HCT116 (cell line): ENCODE measurements around the gene AGPAT2. TPM values are rescaled to one million over a fixed set of nuclear protein-coding genes. Genes with fewer than 3 reads are reported as not detected.
A peak's percentile ranks its signal among the peaks of the same experiment; 100 is the strongest.
"Not testable (repeated sequence)": the region's sequence is repeated elsewhere in the genome, so short reads cannot be mapped to it uniquely, and the experiment has no call there.

Experiments used
- ATAC-seq: fragments of 200-7000 bp; cut with Tn5 transposase; 2 replicates; pipeline ENCODE4 v1.9.1; 2020; ENCODE audit warnings: mild to moderate bottlenecking, moderate library complexity
- BruUV-seq: library from RNA; stranded (reverse); fragments of 400-500 nt; replicated peaks from 2 replicates; lab custom pipeline; 2021; lab: Mats Ljungman, UMichigan
- CTCF ChIA-PET: fragments of 300-600 bp; sonication (Branson Sonifier 250); formaldehyde crosslinking; loops from one replicate; lab custom pipeline; 2021; ENCODE audit warnings: antibody characterized with exemption; lab: Charles Lee
- POLR2A ChIA-PET: fragments of 300-600, 350-600 bp; sonication (Branson Sonifier 250); formaldehyde crosslinking; loops from one replicate; lab custom pipeline; 2021; ENCODE audit warnings: antibody characterized with exemption; lab: Charles Lee
- RAD21 ChIA-PET, 2 experiments: fragments of 300-600 bp; sonication (Branson Sonifier 250); formaldehyde crosslinking; loops; one replicate each; lab custom pipeline; 2023; ENCODE audit warnings: low total read pairs in 2 of 2; ENCODE audit not compliant: uncharacterized antibody in 2 of 2, unreplicated experiment in 2 of 2, low non-redundant PET in 1 of 2; lab: Charles Lee
- DNase-seq: peaks from one replicate; pipeline ENCODE4 v3.0.0-alpha.2; 2010; ENCODE audit warnings: low read depth, low spot score
- H2AFZ ChIP-seq: fragments of 200-600 bp; shearing (Covaris generic), sonication (generic); 2 replicates; pipeline ENCODE4 v1.6.1; 2017; ENCODE audit warnings: low read depth, mixed run types, mixed read lengths, antibody characterized with exemption, low read length; ENCODE audit not compliant: poor library complexity, severe bottlenecking
- H3K27ac ChIP-seq: 2 replicates; pipeline ENCODE4 v1.5.1; 2012; ENCODE audit warnings: low read depth, low read length
- H3K27me3 ChIP-seq: fragments of 200-600 bp; sonication (generic); 2 replicates; pipeline ENCODE4 v1.6.1; 2016; ENCODE audit warnings: mixed run types, low read length, mixed read lengths; ENCODE audit not compliant: insufficient read depth
- H3K36me3 ChIP-seq, 2 experiments: fragments of 200-500 bp in 1 of 2; fragments of 200-600 bp in 1 of 2; sonication (Bioruptor generic) in 1 of 2; sonication (generic) in 1 of 2; 2 replicates each; pipeline versions ENCODE4 v1.5.1 to v1.6.1; 2014 to 2016; ENCODE audit warnings: low read length in 2 of 2, inconsistent platforms in 1 of 2, mixed read lengths in 1 of 2, mixed run types in 1 of 2; ENCODE audit not compliant: insufficient read depth in 2 of 2, control insufficient read depth in 1 of 2
- H3K4me1 ChIP-seq, 2 experiments: fragments of 200-600 bp in 1 of 2; sonication (generic) in 1 of 2; 2 replicates each; pipeline versions ENCODE4 v1.5.1 to v1.6.1; 2012 to 2017; ENCODE audit warnings: low read length in 2 of 2, inconsistent platforms in 1 of 2, mild to moderate bottlenecking in 1 of 2, mixed read lengths in 1 of 2, mixed run types in 1 of 2, moderate library complexity in 1 of 2; ENCODE audit not compliant: insufficient read depth in 2 of 2, control insufficient read depth in 1 of 2
- H3K4me2 ChIP-seq: fragments of 200-600 bp; sonication (generic); 2 replicates; pipeline ENCODE4 v1.6.1; 2017; ENCODE audit warnings: mixed run types, low read length, mixed read lengths
- H3K4me3 ChIP-seq, 2 experiments: fragments of 200-600 bp in 1 of 2; sonication (generic) in 1 of 2; replicated peaks in 1 of 2; 2 replicates each; pipeline ENCODE4 v1.5.1; 2011 to 2016; ENCODE audit warnings: low read length in 2 of 2, control low read depth in 1 of 2, low read depth in 1 of 2, mild to moderate bottlenecking in 1 of 2, mixed read lengths in 1 of 2, mixed run types in 1 of 2
- H3K79me2 ChIP-seq: fragments of 200-600 bp; sonication (generic); 2 replicates; pipeline ENCODE4 v1.6.1; 2017; ENCODE audit warnings: mild to moderate bottlenecking, mixed run types, low read length, moderate library complexity, mixed read lengths; ENCODE audit not compliant: insufficient read depth
- H3K9ac ChIP-seq: fragments of 200-600 bp; sonication (generic); 2 replicates; pipeline ENCODE4 v1.6.1; 2016; ENCODE audit warnings: low read length, mixed read lengths
- H3K9me2 ChIP-seq: fragments of 200-600 bp; sonication (generic), shearing (Covaris generic); 2 replicates; pipeline ENCODE4 v1.6.1; 2017; ENCODE audit warnings: mixed run types, mild to moderate bottlenecking, moderate library complexity; ENCODE audit not compliant: insufficient read depth
- H3K9me3 ChIP-seq, 2 experiments: fragments of 200-500 bp in 1 of 2; fragments of 200-600 bp in 1 of 2; sonication (Bioruptor generic) in 1 of 2; sonication (generic) in 1 of 2; 2 replicates each; pipeline ENCODE4 v1.6.1; 2014 to 2017; ENCODE audit warnings: low read length in 2 of 2, mixed read lengths in 2 of 2, inconsistent platforms in 1 of 2, low read depth in 1 of 2, mild to moderate bottlenecking in 1 of 2, mixed run types in 1 of 2, moderate library complexity in 1 of 2; ENCODE audit not compliant: control insufficient read depth in 1 of 2, insufficient read depth in 1 of 2
- H4K20me1 ChIP-seq: fragments of 200-600 bp; sonication (generic), shearing (Covaris generic); 2 replicates; pipeline ENCODE4 v1.6.1; 2017; ENCODE audit warnings: mixed run types, mild to moderate bottlenecking, moderate library complexity; ENCODE audit not compliant: insufficient read depth
- JUND ChIP-seq: IDR thresholded peaks from 2 replicates; pipeline ENCODE4 v1.6.1; 2012
- MAX ChIP-seq: IDR thresholded peaks from 2 replicates; pipeline ENCODE4 v1.6.1; 2012
- POLR2AphosphoS5 ChIP-seq: IDR thresholded peaks from 2 replicates; pipeline ENCODE4 v1.6.1; 2011; ENCODE audit warnings: mild to moderate bottlenecking, low read depth, low read length, moderate library complexity
- intact Hi-C: fragments of 100-400 bp; cut with micrococcal nuclease; formaldehyde crosslinking; loops from 2 replicates; pipeline ENCODE4 v1.10.0; 2022
- total RNA-seq: library from RNA; stranded (reverse); gene quantifications from one replicate; pipeline ENCODE4 v1.2.1, GENCODE V29; 2021; ENCODE audit not compliant: unreplicated experiment

The AGPAT2 gene
- total RNA-seq, 1 experiment from 2014 or later = 86.0 TPM

- peak; percentile 56 for ATAC-seq
- H3K36me3 ChIP-seq = no peaks in the 10 kb centered on the region
- intact Hi-C loops = no loop called here
- DNase-seq = no peak
- peak within 1 kb of the TSS; percentile 74 for H3K27ac ChIP-seq
- H3K4me1 ChIP-seq = peaks cover 15 to 29% of the 10 kb centered on the region in 2 experiments
- ChIA-PET CTCF (no interaction called here), RAD21 (no interaction called here), POLR2A (no interaction called here)
- no peaks in the 10 kb centered on the region; the same call in 1 of the 2 replicates for H3K79me2 ChIP-seq
- H2AFZ ChIP-seq = no peak within 1 kb of the TSS
- peak within 1 kb of the TSS; percentile 82 for H3K4me2 ChIP-seq
- no peaks in the 10 kb centered on the region for H3K9me3 ChIP-seq
- no peaks in the 10 kb centered on the region for H3K9me2 ChIP-seq
- peak within 1 kb of the TSS; percentile 69 for H3K9ac ChIP-seq
- TF ChIP-seq POLR2AphosphoS5 (no peak), MAX (peak; percentile 5; the same call in 1 of the 2 replicates)
- no TSS peak for BruUV-seq
- no peaks in the 10 kb centered on the region for H3K27me3 ChIP-seq
- H4K20me1 ChIP-seq = no peaks in the 10 kb centered on the region
- H3K4me3 ChIP-seq = peak within 1 kb of the TSS; percentile 56 to 64
Observed at GRCh38 chr9:136711751-136712689, 24.8 kb upstream of the AGPAT2 start, which contains the start of gene DIPK1B. DIPK1B (plus strand) TSS chr9:136712572; CDS start chr9:136712666, 94 bp downstream.

- peak; percentile 31; the same call in 1 of the 2 replicates for ATAC-seq
- BruUV-seq, DNase-seq, H3K9me2 ChIP-seq, RAD21 ChIA-PET, H3K4me3 ChIP-seq, H3K9me3 ChIP-seq, H3K9ac ChIP-seq, H3K36me3 ChIP-seq, H3K79me2 ChIP-seq, CTCF ChIA-PET, H3K27me3 ChIP-seq, intact Hi-C loops, H2AFZ ChIP-seq, H4K20me1 ChIP-seq: not testable (repeated sequence)
- Histone ChIP-seq H3K4me2 (peak overlapping the region; percentile 82), H3K4me1 (peaks cover 15 to 37% of the 10 kb centered on the region in 2 experiments), H3K27ac (peak overlapping the region; percentile 74; the same call in 1 of the 2 replicates)
- peak; percentile 52 for TF ChIP-seq JUND
- POLR2A ChIA-PET = interaction anchor here (0.9 kb wide), 2 partner anchors 15 to 18 kb away, joined by 3 to 5 read pairs; no protein-coding TSS in a partner anchor
Observed at GRCh38 chr9:136711219-136711648, 24.0 kb upstream of the AGPAT2 start.
